Left colon (tissue), 2 donors: ENCODE measurements around the gene ABHD17B. TPM values are rescaled to one million over a fixed set of nuclear protein-coding genes. Genes with fewer than 3 reads are reported as not detected.

ENCODE experiments used
- ATAC-seq: fragments of 200-7000 bp; cut with Tn5 transposase; one replicate; pipeline ENCODE4 v1.9.1; 2020; ENCODE audit warnings: mild to moderate bottlenecking, moderate library complexity
- DNase-seq, 2 donors: peaks; one replicate each; pipeline ENCODE4 v3.0.0-alpha.2; 2020
- intact Hi-C, 2 donors: fragments of 100-400 bp; cut with DNase I in 1 of 2; cut with micrococcal nuclease in 1 of 2; formaldehyde crosslinking; loops; one replicate each; pipeline versions ENCODE4 v1.11.2 to v1.14.0; 2022; cut with DNase I, micrococcal nuclease
- total RNA-seq, 2 donors: library from RNA; stranded (reverse); fragmentation: NEBNext Ultra II Directional; extraction: Animal tissue kit (Norgen Biotek cat#: 25700); gene quantifications; one replicate each; pipeline ENCODE4 v1.2.1, GENCODE V29; 2021
- donor health status: DM: no; HTN: no; CAD: no.
- donor health status: DM: yes; HTN: yes; CAD: no.

The ABHD17B gene
- total RNA-seq, 2 donors from 2014 or later = 28.1 to 33.2 TPM

DNA sequence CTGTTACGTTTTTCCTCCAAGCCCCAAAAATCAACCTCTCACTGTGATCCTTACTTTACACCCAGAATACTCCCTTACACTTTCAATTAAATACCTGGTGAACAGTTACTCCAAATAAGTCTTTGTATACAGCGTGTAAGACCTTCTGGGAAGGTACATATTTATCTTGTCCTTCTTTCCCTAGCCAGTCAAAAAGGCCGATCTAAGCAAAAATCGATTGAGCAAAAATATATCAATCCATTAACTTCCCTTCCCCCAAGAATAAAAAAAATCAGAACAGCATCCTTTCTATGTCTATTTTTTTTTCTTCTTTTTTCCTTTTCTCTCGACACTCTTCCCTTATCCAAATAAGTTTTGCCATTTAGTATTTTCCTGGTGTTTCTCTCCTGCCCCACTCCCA, 71.3 kb downstream of the ABHD17B start:
- ATAC-seq (no peak), DNase-seq (no peak)
- intact Hi-C loops = no loop called here

GRCh38 chr9:71835596-71835995, 75.4 kb downstream of the ABHD17B start:
- ATAC-seq = no peak
- intact Hi-C loops = no loop called here
- DNase-seq = no peak

DNA sequence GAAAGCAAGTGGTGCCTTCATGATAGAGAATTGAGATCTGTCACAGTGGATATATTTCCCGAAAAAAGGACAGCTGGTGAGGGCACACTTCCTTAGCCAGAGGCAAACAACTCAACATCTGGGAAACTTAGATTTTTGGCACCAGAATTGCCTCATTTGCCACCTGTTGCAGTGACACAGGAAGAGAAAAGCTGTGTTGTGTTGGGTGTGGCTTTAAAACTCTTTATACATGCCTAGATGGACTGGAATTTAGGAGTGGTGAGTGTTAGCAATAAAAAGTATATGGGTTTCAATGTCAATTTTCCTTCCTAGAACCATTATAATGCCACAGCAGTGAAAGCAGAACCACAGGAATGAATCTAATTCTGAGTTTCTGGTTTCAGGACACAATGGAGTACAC, 80.1 kb downstream of the ABHD17B start:
- intact Hi-C loops = no loop called here
- ATAC-seq (peak; percentile 96), DNase-seq (peak; percentile 14 to 36)

DNA sequence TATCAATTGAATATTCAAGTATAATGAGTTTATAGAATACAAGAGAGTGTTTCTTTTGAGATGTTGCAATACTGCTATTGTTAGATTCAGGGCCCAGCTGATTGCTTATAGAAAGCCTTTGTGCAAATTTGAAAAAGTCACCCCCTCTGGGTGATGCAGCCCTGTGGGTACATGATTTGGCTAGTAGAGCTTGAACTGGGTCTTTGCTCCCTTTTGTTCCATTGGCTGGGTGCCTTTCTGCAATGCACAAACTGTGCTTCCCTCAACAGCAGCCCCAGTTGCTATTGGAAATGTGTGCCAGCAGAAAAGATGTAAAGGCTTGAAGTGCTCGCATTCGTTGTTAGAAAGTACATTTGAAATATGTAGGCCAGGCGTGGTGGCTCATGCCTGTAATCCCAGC, 80.8 kb downstream of the ABHD17B start:
- ATAC-seq = no peak
- intact Hi-C loops = no loop called here

DNA sequence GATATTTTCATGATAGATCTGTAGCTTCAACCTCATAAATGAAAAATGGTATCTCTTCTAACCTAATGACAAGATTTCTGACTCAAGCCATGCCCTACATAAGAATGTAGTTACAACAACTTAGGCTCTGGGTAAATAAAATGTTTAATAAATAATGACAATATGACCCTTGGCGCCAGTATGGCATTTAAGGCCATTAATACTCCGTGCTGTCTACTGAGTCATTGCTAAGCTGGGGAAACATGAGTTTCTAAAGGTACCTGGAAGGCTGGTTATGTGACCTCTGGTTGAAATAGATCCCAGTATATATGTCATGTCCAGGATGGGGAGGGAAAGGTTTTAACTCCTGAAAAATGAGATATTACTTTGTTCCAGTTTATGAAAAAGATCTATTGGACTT, 84.7 kb downstream of the ABHD17B start:
- DNase-seq = no peak
- intact Hi-C loops = no loop called here

More for the DNA sequence above, 80.8 kb downstream of the ABHD17B start:
- no peak for DNase-seq

GRCh38 chr9:71824257-71824656, 86.7 kb downstream of the ABHD17B start:
- ATAC-seq (no peak), DNase-seq (no peak)
- intact Hi-C loops = no loop called here

More for the DNA sequence above, 84.7 kb downstream of the ABHD17B start:
- ATAC-seq = no peak

GRCh38 chr9:71822935-71823334, 88.1 kb downstream of the ABHD17B start:
- intact Hi-C loops = no loop called here
- DNase-seq (no peak), ATAC-seq (no peak)

DNA sequence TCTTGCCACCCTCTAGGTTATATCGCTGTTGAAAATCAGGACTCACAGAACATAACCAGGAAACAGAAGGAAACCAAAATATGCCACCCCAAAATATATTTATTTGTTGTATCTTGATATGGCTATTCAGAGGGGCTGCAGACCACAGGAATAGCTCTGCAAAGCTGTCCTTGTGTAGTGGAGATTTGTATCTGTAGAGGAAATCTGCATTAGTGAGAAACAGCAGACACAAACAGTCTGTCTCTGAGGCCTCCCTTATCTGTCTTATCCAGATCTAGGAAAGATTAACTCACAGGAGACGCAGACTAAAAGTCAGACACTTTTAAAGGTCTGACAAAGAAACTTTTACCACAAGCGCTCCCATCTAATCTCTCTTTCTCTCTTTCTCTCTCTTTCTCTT, 88.5 kb downstream of the ABHD17B start:
- DNase-seq (no peak), ATAC-seq (no peak)
- intact Hi-C loops = no loop called here

DNA sequence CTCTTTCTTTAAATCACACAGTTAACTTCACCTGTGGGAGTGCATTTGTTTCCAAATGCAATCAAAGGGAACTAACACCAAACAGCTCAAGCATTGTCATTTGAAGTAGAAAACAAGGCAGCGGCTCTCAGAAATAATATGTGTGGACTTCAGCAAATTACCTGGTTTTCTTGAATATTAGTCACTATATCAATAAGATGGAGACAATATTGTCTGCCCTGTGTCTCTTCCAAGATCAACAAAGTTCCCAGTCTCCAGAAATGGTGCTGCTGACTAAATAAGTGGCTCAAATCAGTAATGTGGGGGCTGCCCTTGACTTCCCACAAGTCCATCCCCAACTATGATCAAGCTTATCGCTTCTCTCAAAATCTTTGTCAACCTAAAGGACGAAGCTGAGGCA, 89.6 kb downstream of the ABHD17B start:
- ATAC-seq (no peak), DNase-seq (no peak)
- intact Hi-C loops = no loop called here

DNA sequence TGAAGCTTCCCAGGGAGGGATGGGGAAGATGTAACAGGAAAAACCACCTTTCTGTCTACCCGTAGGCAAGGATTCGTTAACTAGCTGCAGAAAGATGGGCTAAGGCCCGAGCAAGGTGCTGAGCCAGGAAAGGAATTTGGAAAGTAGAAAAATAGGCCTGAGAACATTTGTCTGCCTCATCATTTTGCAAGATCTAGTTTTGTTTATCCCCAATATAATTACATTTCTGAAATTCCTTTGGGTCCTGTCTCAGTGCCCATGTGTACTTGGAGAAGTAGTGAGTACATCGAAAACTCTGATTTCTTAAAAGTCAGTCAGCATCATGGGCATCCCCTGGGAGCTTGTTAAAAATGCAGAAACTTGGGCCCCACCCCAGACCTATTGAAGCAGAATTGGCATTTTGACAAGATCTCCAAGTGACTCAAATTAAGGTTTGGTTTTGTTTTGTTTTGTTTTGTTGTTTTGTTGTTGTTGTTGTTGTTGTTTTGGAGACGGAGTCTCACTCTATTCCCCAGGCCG, 90.5 kb downstream of the ABHD17B start:
- DNase-seq (no peak), ATAC-seq (no peak)
- intact Hi-C loops = no loop called here

GRCh38 chr9:71819115-71819739, 91.8 kb downstream of the ABHD17B start:
- ATAC-seq = no peak
- DNase-seq = peak in 1 of 2 donors; percentile 38

DNA sequence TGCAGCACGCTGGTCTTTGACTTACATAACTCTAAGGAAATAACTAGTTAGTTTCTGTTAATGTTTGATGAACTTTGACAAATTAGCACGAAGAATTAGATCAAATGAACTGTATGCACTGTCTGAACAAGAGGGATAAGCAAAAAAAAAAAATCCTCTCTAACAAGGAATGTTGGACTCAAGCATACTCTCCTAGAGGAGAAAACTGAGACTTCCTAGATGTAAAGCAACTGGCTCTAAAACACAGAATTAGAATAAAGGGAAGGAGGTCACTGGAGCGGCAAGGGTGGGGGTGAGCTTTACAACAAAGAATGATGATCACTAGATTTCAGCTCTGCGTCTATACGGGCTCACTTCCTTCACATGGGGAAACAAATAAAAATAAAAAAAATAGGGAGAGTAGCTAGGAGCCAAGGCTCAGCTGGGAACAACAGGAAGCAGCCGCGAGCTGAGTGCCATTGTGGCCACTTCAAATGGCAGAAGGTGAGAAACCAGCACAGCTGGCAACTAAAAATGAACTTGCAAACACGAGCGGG, 94.0 kb downstream of the ABHD17B start:
- intact Hi-C loops = loop anchor here in 1 of 2 donors (10.0 kb wide), 1 partner anchor 198 kb away; no protein-coding TSS in a partner anchor
- DNase-seq (peak in 1 of 2 donors; percentile 16), ATAC-seq (peak; percentile 78)

More at GRCh38 chr9:71819115-71819739, 91.8 kb downstream of the ABHD17B start:
- intact Hi-C loops = loop anchor here in 1 of 2 donors (10.0 kb wide), 1 partner anchor 196 kb away; no protein-coding TSS in a partner anchor

Other genes starting within 250 kb of the ABHD17B start
- gene CEMIP2, start 142.7 kb downstream of the ABHD17B start, total RNA-seq = 100 to 1,000 TPM in 1 of 2 donors, 10 to 100 TPM in 1; 97.7 to 106 TPM
- gene C9orf85, start 446 bp upstream of the ABHD17B start, total RNA-seq = 10 to 100 TPM; 13.5 to 16.9 TPM
- not detected for gene C9orf57, start 149.4 kb upstream of the ABHD17B start, total RNA-seq
- gene GDA, start 238.2 kb upstream of the ABHD17B start, total RNA-seq = 10 to 100 TPM; 35.3 to 44.7 TPM